KOPT-K1 (cell line): ENCODE results near the gene NEAT1.
"Not testable (repeated sequence)": the region's sequence is repeated elsewhere in the genome, so short reads cannot be mapped to it uniquely, and the experiment has no call there.

ENCODE experiments used
- H3K27ac ChIP-seq: fragments of 200-600 bp; sonication (generic); 2 replicates; pipeline ENCODE4 v1.5.1; 2016; ENCODE audit warnings: antibody characterized with exemption, mild to moderate bottlenecking, low read depth, low read length; ENCODE audit not compliant: poor library complexity, severe bottlenecking
- H3K36me3 ChIP-seq: fragments of 200-600 bp; sonication (generic); 2 replicates; pipeline ENCODE4 v1.5.1; 2017; ENCODE audit warnings: antibody characterized with exemption, mild to moderate bottlenecking, low read length, moderate library complexity; ENCODE audit not compliant: insufficient read depth
- H3K9me3 ChIP-seq: fragments of 200-600 bp; sonication (generic); 2 replicates; pipeline ENCODE4 v1.5.1; 2017; ENCODE audit warnings: antibody characterized with exemption, low read length, mild to moderate bottlenecking; ENCODE audit not compliant: insufficient read depth, poor library complexity, severe bottlenecking

NEAT1 gene

GRCh38 chr11:65412271-65413076 is 10.1 kb upstream of the NEAT1 start:
- no peaks in the 10 kb centered on the region for H3K9me3 ChIP-seq
- H3K36me3 ChIP-seq: peaks cover 54% of the 10 kb centered on the region
- no peak overlapping the region for H3K27ac ChIP-seq

- H3K36me3 ChIP-seq: peaks cover 47% of the 10 kb centered on the region
- not testable (repeated sequence) for H3K27ac ChIP-seq, H3K9me3 ChIP-seq
These were observed 9.4 kb upstream of the NEAT1 start for GRCh38 chr11:65413077-65413664.

GRCh38 chr11:65414776-65415498 is 7.7 kb upstream of the NEAT1 start:
- Histone ChIP-seq H3K36me3 (peaks cover 29% of the 10 kb centered on the region), H3K27ac (no peak overlapping the region), H3K9me3 (no peaks in the 10 kb centered on the region)

- H3K27ac ChIP-seq: peak overlapping the region; percentile 99
These were observed 6.9 kb upstream of the NEAT1 start for GRCh38 chr11:65415499-65416340.

GRCh38 chr11:65416341-65416824 is 6.2 kb upstream of the NEAT1 start:
- H3K36me3 ChIP-seq: peaks cover 19% of the 10 kb centered on the region
- H3K27ac ChIP-seq: peak overlapping the region; percentile 99
- H3K9me3 ChIP-seq: no peaks in the 10 kb centered on the region

More at GRCh38 chr11:65415499-65416340, 6.9 kb upstream of the NEAT1 start:
- H3K36me3 ChIP-seq: peaks cover 26% of the 10 kb centered on the region
- no peaks in the 10 kb centered on the region for H3K9me3 ChIP-seq

- H3K36me3 ChIP-seq: peaks cover 13% of the 10 kb centered on the region; the same call in 1 of the 2 replicates
- no peaks in the 10 kb centered on the region for H3K9me3 ChIP-seq
- peak overlapping the region; percentile 99 for H3K27ac ChIP-seq
These were observed 5.5 kb upstream of the NEAT1 start for GRCh38 chr11:65416841-65417701.

- Histone ChIP-seq H3K27ac (peak overlapping the region; percentile 99), H3K9me3 (no peaks in the 10 kb centered on the region), H3K36me3 (peaks cover 8% of the 10 kb centered on the region; the same call in 1 of the 2 replicates)
These were observed 4.7 kb upstream of the NEAT1 start for GRCh38 chr11:65417702-65418430.

GRCh38 chr11:65418431-65418680 is 4.2 kb upstream of the NEAT1 start:
- no peaks in the 10 kb centered on the region for H3K9me3 ChIP-seq
- peak overlapping the region; percentile 99 for H3K27ac ChIP-seq
- H3K36me3 ChIP-seq: peaks cover 8% of the 10 kb centered on the region; the same call in 1 of the 2 replicates

GRCh38 chr11:65418681-65419459 is 3.7 kb upstream of the NEAT1 start:
- no peaks in the 10 kb centered on the region for H3K9me3 ChIP-seq
- H3K36me3 ChIP-seq: peaks cover 8% of the 10 kb centered on the region; the same call in 1 of the 2 replicates
- peak overlapping the region; percentile 99 for H3K27ac ChIP-seq

- H3K9me3 ChIP-seq: no peaks in the 10 kb centered on the region
- H3K27ac ChIP-seq: peak overlapping the region; percentile 99
- 0 out of 2 replicates have a peak, but pooled peaks cover 7% of the 10 kb centered on the region for H3K36me3 ChIP-seq
These were observed 3.2 kb upstream of the NEAT1 start for GRCh38 chr11:65419460-65419771.

GRCh38 chr11:65419772-65420481 is 2.7 kb upstream of the NEAT1 start:
- 0 out of 2 replicates have a peak, but pooled peaks cover 10% of the 10 kb centered on the region for H3K36me3 ChIP-seq
- H3K27ac ChIP-seq: peak overlapping the region; percentile 99

GRCh38 chr11:65420506-65420905 is 2.1 kb upstream of the NEAT1 start:
- Histone ChIP-seq H3K27ac (peak overlapping the region; percentile 99), H3K9me3 (no peaks in the 10 kb centered on the region), H3K36me3 (0 out of 2 replicates have a peak, but pooled peaks cover 12% of the 10 kb centered on the region)

More at GRCh38 chr11:65419772-65420481, 2.7 kb upstream of the NEAT1 start:
- no peaks in the 10 kb centered on the region for H3K9me3 ChIP-seq
